SH-SY5Y (cell line): ENCODE data around the gene TTL.

Experiments used
- GATA2 ChIP-seq: IDR thresholded peaks from 2 replicates; pipeline ENCODE4 v1.6.1; 2011; ENCODE audit warnings: mild to moderate bottlenecking, low read depth, low read length
- GATA3 ChIP-seq: IDR thresholded peaks from 2 replicates; pipeline ENCODE4 v1.6.1; 2011; ENCODE audit warnings: low read depth, mild to moderate bottlenecking, low read length, moderate library complexity

DNA sequence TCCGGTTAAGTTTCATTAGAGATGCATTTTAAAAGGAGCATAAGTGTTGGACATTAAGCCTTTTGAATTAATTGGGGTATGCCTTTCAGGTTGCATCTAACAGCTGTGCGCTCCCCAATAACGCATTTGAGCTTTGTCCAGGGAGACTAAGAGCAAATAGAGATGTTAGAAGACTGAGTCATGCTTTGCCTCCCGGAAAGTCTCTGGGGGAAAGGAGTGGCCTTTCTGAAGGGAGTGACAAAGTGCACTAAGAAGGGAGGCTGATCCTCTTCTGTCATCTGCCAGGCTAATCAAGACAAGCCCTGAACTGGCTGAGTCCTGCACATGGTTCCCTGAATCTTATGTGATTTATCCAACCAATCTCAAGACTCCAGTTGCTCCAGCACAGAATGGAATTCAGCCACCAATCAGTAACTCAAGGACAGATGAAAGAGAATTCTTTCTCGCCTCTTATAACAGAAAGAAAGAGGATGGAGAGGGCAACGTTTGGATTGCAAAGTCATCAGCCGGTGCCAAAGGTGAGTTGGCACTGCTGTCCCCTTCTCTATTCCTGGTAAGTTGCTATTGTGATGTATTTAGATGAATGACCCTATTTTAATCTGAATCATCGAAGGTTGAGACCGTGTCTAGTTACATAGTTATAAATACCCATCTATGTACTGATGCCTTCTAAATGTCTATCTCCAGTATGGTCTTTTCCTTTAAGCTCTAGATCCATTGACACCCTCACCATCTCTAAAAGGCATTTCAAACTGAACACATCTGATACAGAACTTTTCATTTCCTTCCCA lies 12.1 kb downstream of the TTL start:
- no peak for TF ChIP-seq GATA3
- no peak for TF ChIP-seq GATA2
